Measurements from ENCODE around the gene ROR2. TPM values are rescaled to one million over a fixed set of nuclear protein-coding genes. Genes with fewer than 3 reads are reported as not detected.

The ROR2 gene
- polyA plus RNA-seq, 1 experiment, result 9.7 TPM

GRCh38 chr9:91603932-91604331 is 346.1 kb downstream of the ROR2 start:
- CTCF ChIA-PET, result no interaction called here
- H3K4me3 ChIP-seq (ENCODE audit: low read depth, low read length), result no peak overlapping the region
- no peaks in the 10 kb centered on the region for H3K9me3 ChIP-seq (ENCODE audit: control insufficient read depth, insufficient read depth, low read length)
- POLR2A ChIA-PET, result no interaction called here
- no peak for TF ChIP-seq CTCF (IDR thresholded peaks at IDR 0.05; ENCODE audit: low read depth, low read length)
- peaks cover 4% of the 10 kb centered on the region for H3K27me3 ChIP-seq (ENCODE audit: control insufficient read depth, insufficient read depth, low read length)
- no peak overlapping the region for H3K27ac ChIP-seq (ENCODE audit: low read depth, low read length)
- DNase-seq (ENCODE audit: low read depth, low spot score), result no peak

GRCh38 chr9:91599564-91599963 is 350.5 kb downstream of the ROR2 start:
- no peak overlapping the region for H3K27ac ChIP-seq (ENCODE audit: low read depth, low read length)
- H3K4me3 ChIP-seq (ENCODE audit: low read depth, low read length), result no peak overlapping the region
- peaks cover 4% of the 10 kb centered on the region for H3K27me3 ChIP-seq (ENCODE audit: control insufficient read depth, insufficient read depth, low read length)
- no peak for TF ChIP-seq CTCF (IDR thresholded peaks at IDR 0.05; ENCODE audit: low read depth, low read length)
- DNase-seq (ENCODE audit: low read depth, low spot score), result no peak
- POLR2A ChIA-PET, result no interaction called here
- H3K9me3 ChIP-seq (ENCODE audit: control insufficient read depth, insufficient read depth, low read length), result no peaks in the 10 kb centered on the region
- CTCF ChIA-PET, result no interaction called here

GRCh38 chr9:91591627-91592026 is 358.4 kb downstream of the ROR2 start:
- H3K9me3 ChIP-seq (ENCODE audit: control insufficient read depth, insufficient read depth, low read length), result no peaks in the 10 kb centered on the region
- H3K27ac ChIP-seq (ENCODE audit: low read depth, low read length), result no peak overlapping the region
- TF ChIP-seq CTCF (IDR thresholded peaks at IDR 0.05; ENCODE audit: low read depth, low read length), result no peak
- ChIA-PET CTCF (no interaction called here), POLR2A (no interaction called here)
- H3K27me3 ChIP-seq (ENCODE audit: control insufficient read depth, insufficient read depth, low read length), result peaks cover 6% of the 10 kb centered on the region
- H3K4me3 ChIP-seq (ENCODE audit: low read depth, low read length), result no peak overlapping the region
- no peak for DNase-seq (ENCODE audit: low read depth, low spot score)

GRCh38 chr9:91589101-91589553 is 360.9 kb downstream of the ROR2 start:
- no peak overlapping the region for H3K4me3 ChIP-seq (ENCODE audit: low read depth, low read length)
- peak; percentile 59 for DNase-seq (ENCODE audit: low read depth, low spot score)
- POLR2A ChIA-PET, result no interaction called here
- H3K27ac ChIP-seq (ENCODE audit: low read depth, low read length), result peak overlapping the region; percentile 34
- peaks cover 6% of the 10 kb centered on the region for H3K27me3 ChIP-seq (ENCODE audit: control insufficient read depth, insufficient read depth, low read length)
- no peaks in the 10 kb centered on the region for H3K9me3 ChIP-seq (ENCODE audit: control insufficient read depth, insufficient read depth, low read length)
- no peak for TF ChIP-seq CTCF (IDR thresholded peaks at IDR 0.05; ENCODE audit: low read depth, low read length)
- CTCF ChIA-PET, result no interaction called here

- Histone ChIP-seq H3K27ac (ENCODE audit: low read depth, low read length) (no peak overlapping the region), H3K4me3 (ENCODE audit: low read depth, low read length) (no peak overlapping the region), H3K9me3 (ENCODE audit: control insufficient read depth, insufficient read depth, low read length) (no peaks in the 10 kb centered on the region), H3K27me3 (ENCODE audit: control insufficient read depth, insufficient read depth, low read length) (peaks cover 7% of the 10 kb centered on the region)
- ChIA-PET POLR2A (no interaction called here), CTCF (no interaction called here)
- TF ChIP-seq CTCF (IDR thresholded peaks at IDR 0.05; ENCODE audit: low read depth, low read length), result no peak
- DNase-seq (ENCODE audit: low read depth, low spot score), result no peak
Measured at GRCh38 chr9:91586282-91586681, 363.7 kb downstream of the ROR2 start.

All from AG04450 (cell line).